HT-29 (cell line): ENCODE data around the gene ITGA3. TPM values are rescaled to one million over a fixed set of nuclear protein-coding genes. Genes with fewer than 3 reads are reported as not detected.
A peak's percentile ranks its signal among the peaks of the same experiment; 100 is the strongest.

Source experiments
- DNase-seq: peaks from one replicate; pipeline ENCODE4 v3.0.0-alpha.2; 2015; ENCODE audit warnings: low spot score
- total RNA-seq: library from RNA; depleted of rRNA; stranded (reverse); fragments of >200 nt; shearing (Covaris generic); gene quantifications from 2 replicates; pipeline ENCODE4 v1.2.3, GENCODE V29; 2014

Gene ITGA3
- total RNA-seq, 1 experiment from 2014 or later = 237 TPM

GRCh38 chr17:50108556-50108955, 52.6 kb downstream of the ITGA3 start:
- DNase-seq = no peak

- no peak for DNase-seq
Observed at GRCh38 chr17:50109207-50109606, 53.3 kb downstream of the ITGA3 start.

- DNase-seq = no peak
Observed at GRCh38 chr17:50109785-50110184, 53.9 kb downstream of the ITGA3 start.

- DNase-seq = no peak
Observed at GRCh38 chr17:50110591-50111349, 54.9 kb downstream of the ITGA3 start.

- peak; percentile 17 for DNase-seq
Observed at GRCh38 chr17:50111673-50112655, 56.1 kb downstream of the ITGA3 start.

GRCh38 chr17:50112694-50113093, 56.8 kb downstream of the ITGA3 start:
- no peak for DNase-seq

- DNase-seq = no peak
Observed at GRCh38 chr17:50113624-50114320, 57.9 kb downstream of the ITGA3 start.

GRCh38 chr17:50114401-50114800, 58.5 kb downstream of the ITGA3 start:
- no peak for DNase-seq

- DNase-seq = peak; percentile 60
Observed at GRCh38 chr17:50114849-50115357, 59.0 kb downstream of the ITGA3 start.

- DNase-seq = no peak
Observed at GRCh38 chr17:50115756-50116155, 59.8 kb downstream of the ITGA3 start.

- peak; percentile 65 for DNase-seq
Observed at GRCh38 chr17:50117202-50118051, 61.5 kb downstream of the ITGA3 start.

- no peak for DNase-seq
Observed at GRCh38 chr17:50118076-50118827, 62.3 kb downstream of the ITGA3 start.

GRCh38 chr17:50118828-50119218, 62.9 kb downstream of the ITGA3 start:
- DNase-seq = no peak

- DNase-seq = no peak
Observed at GRCh38 chr17:50120475-50121253, 64.8 kb downstream of the ITGA3 start.

GRCh38 chr17:50122945-50123344, 67.0 kb downstream of the ITGA3 start:
- no peak for DNase-seq

GRCh38 chr17:50123649-50124349, 67.9 kb downstream of the ITGA3 start:
- peak; percentile 53 for DNase-seq

- DNase-seq = no peak
Observed at GRCh38 chr17:50125420-50125997, 69.6 kb downstream of the ITGA3 start.

GRCh38 chr17:50127697-50128361, 71.9 kb downstream of the ITGA3 start:
- peak; percentile 18 for DNase-seq
